OCI-LY1 (cell line): ENCODE results near the gene SMCO2.

Experiments used
- EZH2 ChIP-seq: fragments of 200-600 bp; sonication (generic), shearing (Covaris generic); IDR thresholded peaks from 2 replicates; pipeline ENCODE4 v1.8.0; 2017; ENCODE audit warnings: borderline replicate concordance, mixed run types, mild to moderate bottlenecking, antibody characterized with exemption, low read length, moderate library complexity, mixed read lengths
- TF ChIP-seq, protein P1 (sequence below): fragments of 200-600 bp; sonication (generic), shearing (Covaris generic); IDR thresholded peaks from 2 replicates; pipeline ENCODE4 v1.5.1; 2017; ENCODE audit warnings: mild to moderate bottlenecking, antibody characterized with exemption, low read length, moderate library complexity, mixed read lengths

DNA sequence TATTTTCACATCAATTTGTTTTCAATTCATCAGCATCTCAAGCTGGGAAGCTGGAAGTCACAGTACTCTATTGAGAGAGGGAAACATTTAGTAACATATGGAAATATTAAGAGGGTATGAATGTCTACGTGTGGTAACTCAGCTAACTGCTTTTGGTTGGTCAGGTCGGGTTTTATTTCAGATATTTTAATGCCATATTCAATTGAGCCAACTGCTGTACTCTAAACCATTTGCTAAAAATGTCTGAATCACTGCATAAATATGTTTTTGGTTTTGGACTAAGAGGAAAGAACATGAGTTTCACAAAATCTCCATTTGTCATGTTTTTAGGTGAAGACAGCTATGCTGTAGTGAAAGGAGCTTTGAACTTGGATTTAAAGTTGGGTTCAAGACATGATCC is 58.6 kb downstream of the SMCO2 start:
- TF ChIP-seq, protein P1, sequence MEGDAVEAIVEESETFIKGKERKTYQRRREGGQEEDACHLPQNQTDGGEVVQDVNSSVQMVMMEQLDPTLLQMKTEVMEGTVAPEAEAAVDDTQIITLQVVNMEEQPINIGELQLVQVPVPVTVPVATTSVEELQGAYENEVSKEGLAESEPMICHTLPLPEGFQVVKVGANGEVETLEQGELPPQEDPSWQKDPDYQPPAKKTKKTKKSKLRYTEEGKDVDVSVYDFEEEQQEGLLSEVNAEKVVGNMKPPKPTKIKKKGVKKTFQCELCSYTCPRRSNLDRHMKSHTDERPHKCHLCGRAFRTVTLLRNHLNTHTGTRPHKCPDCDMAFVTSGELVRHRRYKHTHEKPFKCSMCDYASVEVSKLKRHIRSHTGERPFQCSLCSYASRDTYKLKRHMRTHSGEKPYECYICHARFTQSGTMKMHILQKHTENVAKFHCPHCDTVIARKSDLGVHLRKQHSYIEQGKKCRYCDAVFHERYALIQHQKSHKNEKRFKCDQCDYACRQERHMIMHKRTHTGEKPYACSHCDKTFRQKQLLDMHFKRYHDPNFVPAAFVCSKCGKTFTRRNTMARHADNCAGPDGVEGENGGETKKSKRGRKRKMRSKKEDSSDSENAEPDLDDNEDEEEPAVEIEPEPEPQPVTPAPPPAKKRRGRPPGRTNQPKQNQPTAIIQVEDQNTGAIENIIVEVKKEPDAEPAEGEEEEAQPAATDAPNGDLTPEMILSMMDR = no peak
- no peak for TF ChIP-seq EZH2
